SK-N-SH treated with all-trans-retinoic acid at 6 μM for 48 hours (cell line): ENCODE measurements around the gene IGSF5.

Source experiments
- ATAC-seq: fragments of 200-7000 bp; cut with Tn5 transposase; 3 replicates; pipeline ENCODE4 v1.9.1; 2020; ENCODE audit warnings: mild to moderate bottlenecking, moderate library complexity
- CREB5 ChIP-seq: fragments of 250-450 bp; sonication (Bioruptor Pico); IDR thresholded peaks from 2 replicates; pipeline ENCODE4 v1.5.1; 2020; ENCODE audit warnings: low read depth, mild to moderate bottlenecking, moderate library complexity
- CSDC2 ChIP-seq: fragments of 250-450 bp; sonication (Bioruptor Pico); IDR thresholded peaks from 2 replicates; pipeline ENCODE4 v1.5.0; 2020; ENCODE audit warnings: mild to moderate bottlenecking, moderate library complexity
- ESRRG ChIP-seq: fragments of 250-450 bp; sonication (Bioruptor Pico); IDR thresholded peaks from 2 replicates; pipeline ENCODE4 v1.6.1; 2021; ENCODE audit warnings: mild to moderate bottlenecking
- ISL1 ChIP-seq: fragments of 250-450 bp; sonication (Bioruptor Pico); IDR thresholded peaks from 2 replicates; pipeline ENCODE4 v2.1.2; 2022; ENCODE audit warnings: mild to moderate bottlenecking, moderate library complexity
- OSR1 ChIP-seq: fragments of 250-450 bp; sonication (Bioruptor Pico); IDR thresholded peaks from 2 replicates; pipeline ENCODE4 v1.8.0; 2022; ENCODE audit warnings: moderate library complexity, mild to moderate bottlenecking, inconsistent platforms
- PATZ1 ChIP-seq: fragments of 250-450 bp; sonication (Bioruptor Pico); IDR thresholded peaks from 2 replicates; pipeline ENCODE4 v1.8.0; 2020; ENCODE audit warnings: mild to moderate bottlenecking, moderate library complexity, borderline replicate concordance
- POU6F1 ChIP-seq: fragments of 250-450 bp; sonication (Bioruptor Pico); IDR thresholded peaks from 2 replicates; pipeline ENCODE4 v1.8.0; 2021; ENCODE audit warnings: low read depth, mild to moderate bottlenecking, moderate library complexity, borderline replicate concordance
- PPARA ChIP-seq: fragments of 250-450 bp; sonication (Bioruptor Pico); IDR thresholded peaks from 2 replicates; pipeline ENCODE4 v1.5.0; 2020; ENCODE audit warnings: mild to moderate bottlenecking, borderline replicate concordance
- RARB ChIP-seq: fragments of 250-450 bp; sonication (Bioruptor Pico); IDR thresholded peaks from 2 replicates; pipeline ENCODE4 v1.8.0; 2021; ENCODE audit warnings: mild to moderate bottlenecking, moderate library complexity
- SNAI2 ChIP-seq: fragments of 250-450 bp; sonication (Bioruptor Pico); IDR thresholded peaks from 2 replicates; pipeline ENCODE4 v1.5.0; 2020; ENCODE audit warnings: mild to moderate bottlenecking, moderate library complexity
- TCF4 ChIP-seq: fragments of 250-450 bp; sonication (Bioruptor Pico); IDR thresholded peaks from 2 replicates; pipeline ENCODE4 v1.8.0; 2021; ENCODE audit warnings: mild to moderate bottlenecking, moderate library complexity, borderline replicate concordance
- TOX ChIP-seq: fragments of 250-450 bp; sonication (Bioruptor Pico); IDR thresholded peaks from 2 replicates; pipeline ENCODE4 v1.8.0; 2021; ENCODE audit warnings: mild to moderate bottlenecking, moderate library complexity, borderline replicate concordance
- TSHZ2 ChIP-seq: fragments of 250-450 bp; sonication (Bioruptor Pico); IDR thresholded peaks from 2 replicates; pipeline ENCODE4 v1.5.0; 2020; ENCODE audit warnings: mild to moderate bottlenecking, moderate library complexity
- ZC3H10 ChIP-seq: fragments of 250-450 bp; sonication (Bioruptor Pico); IDR thresholded peaks from 2 replicates; pipeline ENCODE4 v1.5.1; 2021; ENCODE audit warnings: mild to moderate bottlenecking, moderate library complexity
- ZNF565 ChIP-seq: fragments of 450-650 bp; formaldehyde crosslinking; conservative IDR thresholded peaks from 2 replicates; pipeline ENCODE4 v1.5.0; 2020; ENCODE audit warnings: low read depth, mild to moderate bottlenecking, moderate library complexity
- ZNF8 ChIP-seq: fragments of 450-650 bp; formaldehyde crosslinking; IDR thresholded peaks from 2 replicates; pipeline ENCODE4 v1.5.0; 2020; ENCODE audit warnings: mild to moderate bottlenecking, moderate library complexity

Gene IGSF5

GRCh38 chr21:39804240-39804639 is 59.3 kb downstream of the IGSF5 start:
- ATAC-seq, result no peak
- TF ChIP-seq ESRRG (CRISPR knock-in tag) (no peak), ZNF565 (CRISPR knock-in tag) (no peak), PATZ1 (no peak), CSDC2 (CRISPR knock-in tag) (no peak), ZNF8 (CRISPR knock-in tag) (no peak), TOX (CRISPR knock-in tag) (no peak)

- ATAC-seq, result no peak
- no peak for TF ChIP-seq POU6F1
- no peak for TF ChIP-seq ISL1 (CRISPR knock-in tag)
- TF ChIP-seq RARB (CRISPR knock-in tag), result no peak
- no peak for TF ChIP-seq ZNF8 (CRISPR knock-in tag)
- no peak for TF ChIP-seq TCF4 (CRISPR knock-in tag)
- TF ChIP-seq ESRRG (CRISPR knock-in tag), result no peak
These were observed 61.0 kb downstream of the IGSF5 start for GRCh38 chr21:39805983-39806382.

GRCh38 chr21:39807738-39808137 is 62.8 kb downstream of the IGSF5 start:
- no peak for ATAC-seq
- no peak for TF ChIP-seq TSHZ2 (CRISPR knock-in tag)
- TF ChIP-seq PPARA, result no peak

GRCh38 chr21:39809936-39810335 is 65.0 kb downstream of the IGSF5 start:
- no peak for ATAC-seq
- no peak for TF ChIP-seq CREB5 (CRISPR knock-in tag)
- TF ChIP-seq ISL1 (CRISPR knock-in tag), result no peak
- TF ChIP-seq ZC3H10 (CRISPR knock-in tag), result no peak
- no peak for TF ChIP-seq OSR1 (CRISPR knock-in tag)
- no peak for TF ChIP-seq TOX (CRISPR knock-in tag)
- no peak for TF ChIP-seq ZNF8 (CRISPR knock-in tag)
- TF ChIP-seq TSHZ2 (CRISPR knock-in tag), result no peak
- no peak for TF ChIP-seq ZNF565 (CRISPR knock-in tag)
- no peak for TF ChIP-seq PATZ1
- no peak for TF ChIP-seq POU6F1
- no peak for TF ChIP-seq CSDC2 (CRISPR knock-in tag)
- no peak for TF ChIP-seq SNAI2 (CRISPR knock-in tag)
- TF ChIP-seq, all 23 proteins: peak for 0
